Measurements from ENCODE around the gene MRPS25. TPM values are rescaled to one million over a fixed set of nuclear protein-coding genes. Genes with fewer than 3 reads are reported as not detected.

The MRPS25 gene
- total RNA-seq, 1 donor from 2014 or later = 19.0 TPM

GRCh38 chr3:15081960-15082664 is 17.0 kb upstream of the MRPS25 start:
- no peak for DNase-seq

GRCh38 chr3:15079091-15079490 is 14.0 kb upstream of the MRPS25 start:
- DNase-seq = no peak

- DNase-seq = no peak
These were observed 9.4 kb upstream of the MRPS25 start for GRCh38 chr3:15074500-15074899.

GRCh38 chr3:15071699-15072098 is 6.6 kb upstream of the MRPS25 start:
- no peak for DNase-seq

- no peak for DNase-seq
These were observed 4.3 kb upstream of the MRPS25 start for GRCh38 chr3:15069441-15069840.

GRCh38 chr3:15066467-15066866 is 1.4 kb upstream of the MRPS25 start:
- DNase-seq = no peak

GRCh38 chr3:15065550-15066007 is 464 bp upstream of the MRPS25 start:
- DNase-seq = no peak

GRCh38 chr3:15064299-15064834 is 748 bp downstream of the MRPS25 start:
- DNase-seq = no peak

- DNase-seq = no peak
These were observed 1.3 kb downstream of the MRPS25 start for GRCh38 chr3:15063656-15064286.

GRCh38 chr3:15063238-15063637 is 1.9 kb downstream of the MRPS25 start:
- no peak for DNase-seq

- no peak for DNase-seq
These were observed 5.1 kb downstream of the MRPS25 start for GRCh38 chr3:15060029-15060428.

GRCh38 chr3:15056676-15057404 is 8.3 kb downstream of the MRPS25 start:
- DNase-seq = no peak

GRCh38 chr3:15055019-15055557 is 10.0 kb downstream of the MRPS25 start:
- DNase-seq = no peak

- DNase-seq = no peak
These were observed 11.6 kb downstream of the MRPS25 start for GRCh38 chr3:15053541-15053940.

GRCh38 chr3:15052335-15053242 is 12.5 kb downstream of the MRPS25 start:
- no peak for DNase-seq

- no peak for DNase-seq
These were observed 13.6 kb downstream of the MRPS25 start for GRCh38 chr3:15051531-15051930.

GRCh38 chr3:15050405-15051092 is 14.6 kb downstream of the MRPS25 start:
- no peak for DNase-seq

GRCh38 chr3:15049584-15049983 is 15.5 kb downstream of the MRPS25 start:
- no peak for DNase-seq

GRCh38 chr3:15045667-15046066 is 19.4 kb downstream of the MRPS25 start:
- no peak for DNase-seq

GRCh38 chr3:15044326-15044725 is 20.8 kb downstream of the MRPS25 start:
- DNase-seq = no peak
